T-helper 1 cell treated with Interleukin-12 subunit alpha and Interleukin-12 subunit beta and Interleukin-4 antibody, amounts not matched to agents 30 μg/mL and 1 μg/mL, for 36 hours (primary cell): ENCODE data around the gene DDX59.

Experiments used
- H3K27ac Mint-ChIP-seq: one replicate; pipeline ENCODE4 v1.8.0; 2021; ENCODE audit warnings: mild to moderate bottlenecking, mixed read lengths
- H3K27me3 Mint-ChIP-seq: one replicate; pipeline ENCODE4 v1.8.0; 2021; ENCODE audit warnings: low read depth, mixed read lengths
- H3K36me3 Mint-ChIP-seq: one replicate; pipeline ENCODE4 v1.8.0; 2021; ENCODE audit warnings: low read depth, mixed read lengths
- H3K4me1 Mint-ChIP-seq: one replicate; pipeline ENCODE4 v1.8.0; 2021; ENCODE audit warnings: low read depth, mixed read lengths
- H3K4me3 Mint-ChIP-seq: one replicate; pipeline ENCODE4 v1.8.0; 2021; ENCODE audit warnings: mild to moderate bottlenecking, moderate library complexity, mixed read lengths
- H3K9me3 Mint-ChIP-seq: one replicate; pipeline ENCODE4 v1.8.0; 2021; ENCODE audit warnings: mixed read lengths

The DDX59 gene

GRCh38 chr1:200683298-200683697, 13.6 kb upstream of the DDX59 start:
- Mint-ChIP-seq H3K4me3 (no peak overlapping the region), H3K27me3 (peaks cover 10% of the 10 kb centered on the region), H3K9me3 (no peaks in the 10 kb centered on the region), H3K36me3 (no peaks in the 10 kb centered on the region), H3K4me1 (no peaks in the 10 kb centered on the region), H3K27ac (no peak overlapping the region)

- Mint-ChIP-seq H3K27ac (no peak overlapping the region), H3K9me3 (no peaks in the 10 kb centered on the region), H3K4me1 (no peaks in the 10 kb centered on the region), H3K4me3 (no peak overlapping the region), H3K36me3 (no peaks in the 10 kb centered on the region), H3K27me3 (no peaks in the 10 kb centered on the region)
Observed at GRCh38 chr1:200681231-200681630, 11.5 kb upstream of the DDX59 start.

- peaks cover 4% of the 10 kb centered on the region for H3K4me1 Mint-ChIP-seq
- H3K4me3 Mint-ChIP-seq = no peak overlapping the region
- H3K27me3 Mint-ChIP-seq = no peaks in the 10 kb centered on the region
- no peaks in the 10 kb centered on the region for H3K36me3 Mint-ChIP-seq
- no peak overlapping the region for H3K27ac Mint-ChIP-seq
- no peaks in the 10 kb centered on the region for H3K9me3 Mint-ChIP-seq
Observed at GRCh38 chr1:200676829-200677228, 7.1 kb upstream of the DDX59 start.

GRCh38 chr1:200675588-200675852, 5.8 kb upstream of the DDX59 start:
- Mint-ChIP-seq H3K4me3 (no peak overlapping the region), H3K4me1 (peaks cover 11% of the 10 kb centered on the region), H3K9me3 (no peaks in the 10 kb centered on the region), H3K36me3 (no peaks in the 10 kb centered on the region), H3K27me3 (no peaks in the 10 kb centered on the region), H3K27ac (no peak overlapping the region)

GRCh38 chr1:200674838-200675587, 5.3 kb upstream of the DDX59 start:
- Mint-ChIP-seq H3K4me3 (no peak overlapping the region), H3K36me3 (no peaks in the 10 kb centered on the region), H3K4me1 (peaks cover 13% of the 10 kb centered on the region), H3K27me3 (no peaks in the 10 kb centered on the region), H3K27ac (no peak overlapping the region), H3K9me3 (no peaks in the 10 kb centered on the region)

GRCh38 chr1:200673952-200674823, 4.5 kb upstream of the DDX59 start:
- H3K27ac Mint-ChIP-seq = no peak overlapping the region
- H3K4me1 Mint-ChIP-seq = peaks cover 13% of the 10 kb centered on the region
- no peaks in the 10 kb centered on the region for H3K9me3 Mint-ChIP-seq
- H3K36me3 Mint-ChIP-seq = no peaks in the 10 kb centered on the region
- no peaks in the 10 kb centered on the region for H3K27me3 Mint-ChIP-seq
- H3K4me3 Mint-ChIP-seq = no peak overlapping the region

GRCh38 chr1:200671235-200671786, 1.6 kb upstream of the DDX59 start:
- H3K4me3 Mint-ChIP-seq = peak overlapping the region; percentile 57
- peaks cover 22% of the 10 kb centered on the region for H3K4me1 Mint-ChIP-seq
- no peaks in the 10 kb centered on the region for H3K27me3 Mint-ChIP-seq
- peaks cover 3% of the 10 kb centered on the region for H3K36me3 Mint-ChIP-seq
- H3K9me3 Mint-ChIP-seq = no peaks in the 10 kb centered on the region
- H3K27ac Mint-ChIP-seq = no peak overlapping the region

- Mint-ChIP-seq H3K4me1 (peaks cover 24% of the 10 kb centered on the region), H3K9me3 (no peaks in the 10 kb centered on the region), H3K27me3 (no peaks in the 10 kb centered on the region), H3K4me3 (peak overlapping the region; percentile 94), H3K36me3 (peaks cover 9% of the 10 kb centered on the region), H3K27ac (peak overlapping the region; percentile 95)
Observed at GRCh38 chr1:200670242-200671118, 773 bp upstream of the DDX59 start.

- H3K4me1 Mint-ChIP-seq = peaks cover 27% of the 10 kb centered on the region
- peak overlapping the region; percentile 56 for H3K27ac Mint-ChIP-seq
Observed at GRCh38 chr1:200668514-200669313, 993 bp downstream of the DDX59 start.

GRCh38 chr1:200666309-200666708, 3.4 kb downstream of the DDX59 start:
- H3K36me3 Mint-ChIP-seq = peaks cover 36% of the 10 kb centered on the region
- no peaks in the 10 kb centered on the region for H3K27me3 Mint-ChIP-seq
- H3K27ac Mint-ChIP-seq = no peak overlapping the region
- peaks cover 30% of the 10 kb centered on the region for H3K4me1 Mint-ChIP-seq
- H3K9me3 Mint-ChIP-seq = no peaks in the 10 kb centered on the region
- no peak overlapping the region for H3K4me3 Mint-ChIP-seq

More at GRCh38 chr1:200668514-200669313, 993 bp downstream of the DDX59 start:
- Mint-ChIP-seq H3K9me3 (no peaks in the 10 kb centered on the region), H3K27me3 (no peaks in the 10 kb centered on the region), H3K4me3 (peak overlapping the region; percentile 94), H3K36me3 (peaks cover 22% of the 10 kb centered on the region)

- Mint-ChIP-seq H3K4me3 (no peak overlapping the region), H3K9me3 (no peaks in the 10 kb centered on the region), H3K36me3 (peaks cover 39% of the 10 kb centered on the region), H3K27ac (no peak overlapping the region), H3K4me1 (peaks cover 28% of the 10 kb centered on the region), H3K27me3 (no peaks in the 10 kb centered on the region)
Observed at GRCh38 chr1:200665861-200666260, 3.8 kb downstream of the DDX59 start.

GRCh38 chr1:200660719-200661118, 9.0 kb downstream of the DDX59 start:
- H3K36me3 Mint-ChIP-seq = peaks cover 57% of the 10 kb centered on the region
- H3K27me3 Mint-ChIP-seq = no peaks in the 10 kb centered on the region
- H3K4me1 Mint-ChIP-seq = peaks cover 13% of the 10 kb centered on the region
- no peak overlapping the region for H3K4me3 Mint-ChIP-seq
- H3K27ac Mint-ChIP-seq = no peak overlapping the region
- no peaks in the 10 kb centered on the region for H3K9me3 Mint-ChIP-seq

GRCh38 chr1:200659269-200659668, 10.4 kb downstream of the DDX59 start:
- Mint-ChIP-seq H3K27me3 (no peaks in the 10 kb centered on the region), H3K9me3 (no peaks in the 10 kb centered on the region), H3K4me3 (no peak overlapping the region), H3K27ac (no peak overlapping the region), H3K4me1 (peaks cover 22% of the 10 kb centered on the region), H3K36me3 (peaks cover 55% of the 10 kb centered on the region)
